ENCODE measurements around the gene ENO4.

The ENO4 gene

DNA sequence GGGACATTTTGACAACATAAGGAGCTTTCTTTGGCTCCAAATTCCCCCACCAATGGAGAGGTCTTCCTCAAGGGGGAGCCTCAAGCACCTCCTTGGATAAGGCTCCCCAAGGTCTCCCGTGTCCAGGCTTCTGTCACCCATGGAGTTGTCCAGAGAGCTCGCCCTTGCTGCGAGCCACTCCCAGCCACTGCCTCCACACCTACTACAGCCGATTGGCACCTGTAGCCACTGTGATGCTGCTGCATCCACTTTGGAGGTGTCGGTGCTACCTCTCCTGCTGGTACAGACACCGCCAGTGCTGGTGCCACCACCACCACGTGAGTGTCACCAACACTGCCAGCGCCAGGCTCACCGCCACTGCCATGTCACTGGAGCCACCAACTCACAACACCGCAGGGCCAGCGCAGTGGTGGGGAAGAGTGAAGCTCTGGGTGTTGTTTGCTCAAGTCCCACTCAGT lies 22.1 kb upstream of the ENO4 start:
- peaks cover 10% of the 10 kb centered on the region for H3K4me1 ChIP-seq
- H3K79me2 ChIP-seq = peaks cover 20% of the 10 kb centered on the region
- H3K9ac ChIP-seq = no peak overlapping the region
- no peak overlapping the region for H3K27ac ChIP-seq
- H3K9me3 ChIP-seq (ENCODE audit: control insufficient read depth, low read length) = no peaks in the 10 kb centered on the region
- H2AFZ ChIP-seq = no peak overlapping the region
- TF ChIP-seq, protein P1, sequence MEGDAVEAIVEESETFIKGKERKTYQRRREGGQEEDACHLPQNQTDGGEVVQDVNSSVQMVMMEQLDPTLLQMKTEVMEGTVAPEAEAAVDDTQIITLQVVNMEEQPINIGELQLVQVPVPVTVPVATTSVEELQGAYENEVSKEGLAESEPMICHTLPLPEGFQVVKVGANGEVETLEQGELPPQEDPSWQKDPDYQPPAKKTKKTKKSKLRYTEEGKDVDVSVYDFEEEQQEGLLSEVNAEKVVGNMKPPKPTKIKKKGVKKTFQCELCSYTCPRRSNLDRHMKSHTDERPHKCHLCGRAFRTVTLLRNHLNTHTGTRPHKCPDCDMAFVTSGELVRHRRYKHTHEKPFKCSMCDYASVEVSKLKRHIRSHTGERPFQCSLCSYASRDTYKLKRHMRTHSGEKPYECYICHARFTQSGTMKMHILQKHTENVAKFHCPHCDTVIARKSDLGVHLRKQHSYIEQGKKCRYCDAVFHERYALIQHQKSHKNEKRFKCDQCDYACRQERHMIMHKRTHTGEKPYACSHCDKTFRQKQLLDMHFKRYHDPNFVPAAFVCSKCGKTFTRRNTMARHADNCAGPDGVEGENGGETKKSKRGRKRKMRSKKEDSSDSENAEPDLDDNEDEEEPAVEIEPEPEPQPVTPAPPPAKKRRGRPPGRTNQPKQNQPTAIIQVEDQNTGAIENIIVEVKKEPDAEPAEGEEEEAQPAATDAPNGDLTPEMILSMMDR (IDR thresholded peaks at IDR 0.05) = peak; percentile 11
- H3K4me3 ChIP-seq (ENCODE audit: low read depth, low read length) = no peak overlapping the region
- no peak overlapping the region for H3K4me2 ChIP-seq (ENCODE audit: low read length)
- no peaks in the 10 kb centered on the region for H3K27me3 ChIP-seq (ENCODE audit: control insufficient read depth, insufficient read depth, low read length)
- H3K36me3 ChIP-seq (ENCODE audit: control insufficient read depth, insufficient read depth, low read length) = no peaks in the 10 kb centered on the region

DNA sequence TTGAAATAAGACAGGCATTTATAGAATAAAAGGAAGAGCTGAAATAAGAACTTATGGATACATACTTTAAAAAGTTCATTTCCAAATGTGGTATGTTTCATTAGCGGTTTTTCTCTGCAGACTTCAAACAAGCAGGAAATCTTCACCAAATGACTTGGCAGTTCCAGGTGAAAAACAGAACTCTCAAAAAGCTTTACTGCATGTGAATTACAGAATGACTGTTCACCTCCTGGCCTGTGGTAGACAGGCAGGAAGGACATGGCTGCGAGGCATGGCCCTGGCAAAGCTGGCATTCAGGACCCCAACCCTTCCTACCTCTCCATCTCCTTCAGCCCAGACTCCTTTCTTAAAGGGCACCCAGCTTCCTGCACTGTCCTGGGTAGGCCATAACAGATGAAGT lies 21.2 kb upstream of the ENO4 start:
- H3K79me2 ChIP-seq = peaks cover 17% of the 10 kb centered on the region
- H3K9me3 ChIP-seq (ENCODE audit: control insufficient read depth, low read length) = no peaks in the 10 kb centered on the region
- TF ChIP-seq, protein P1 (IDR thresholded peaks at IDR 0.05) = no peak
- H3K27ac ChIP-seq = no peak overlapping the region
- no peaks in the 10 kb centered on the region for H3K27me3 ChIP-seq (ENCODE audit: control insufficient read depth, insufficient read depth, low read length)
- no peak overlapping the region for H3K9ac ChIP-seq
- no peak overlapping the region for H2AFZ ChIP-seq
- H3K4me1 ChIP-seq = peaks cover 14% of the 10 kb centered on the region
- H3K4me3 ChIP-seq (ENCODE audit: low read depth, low read length) = no peak overlapping the region
- H3K4me2 ChIP-seq (ENCODE audit: low read length) = no peak overlapping the region
- H3K36me3 ChIP-seq (ENCODE audit: control insufficient read depth, insufficient read depth, low read length) = no peaks in the 10 kb centered on the region

DNA sequence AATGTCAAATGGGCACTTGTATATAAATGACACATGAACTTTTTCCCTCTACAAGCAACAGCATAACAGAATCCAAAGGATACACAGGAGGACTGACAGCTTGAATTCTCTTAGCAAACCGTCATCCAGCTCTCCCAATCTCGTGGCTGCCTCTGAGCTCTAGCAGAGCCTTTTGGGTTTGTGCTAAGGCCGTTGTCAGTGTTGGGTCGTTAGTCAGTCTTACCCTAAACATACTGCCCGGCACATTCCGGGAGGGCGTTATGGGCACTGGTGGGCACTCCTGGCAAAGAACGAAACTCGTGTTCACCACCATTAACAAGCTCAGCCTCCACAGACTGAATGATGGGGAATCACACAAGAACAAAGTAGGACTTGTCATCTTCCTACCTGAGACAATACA lies 19.6 kb upstream of the ENO4 start:
- Histone ChIP-seq H3K27me3 (ENCODE audit: control insufficient read depth, insufficient read depth, low read length) (no peaks in the 10 kb centered on the region), H3K79me2 (peaks cover 11% of the 10 kb centered on the region), H3K27ac (no peak overlapping the region), H3K9ac (no peak overlapping the region), H3K4me1 (peaks cover 26% of the 10 kb centered on the region), H3K4me3 (ENCODE audit: low read depth, low read length) (no peak overlapping the region), H3K9me3 (ENCODE audit: control insufficient read depth, low read length) (no peaks in the 10 kb centered on the region), H3K36me3 (ENCODE audit: control insufficient read depth, insufficient read depth, low read length) (no peaks in the 10 kb centered on the region), H3K4me2 (ENCODE audit: low read length) (no peak overlapping the region), H2AFZ (no peak overlapping the region)
- TF ChIP-seq, protein P1 (IDR thresholded peaks at IDR 0.05) = no peak

DNA sequence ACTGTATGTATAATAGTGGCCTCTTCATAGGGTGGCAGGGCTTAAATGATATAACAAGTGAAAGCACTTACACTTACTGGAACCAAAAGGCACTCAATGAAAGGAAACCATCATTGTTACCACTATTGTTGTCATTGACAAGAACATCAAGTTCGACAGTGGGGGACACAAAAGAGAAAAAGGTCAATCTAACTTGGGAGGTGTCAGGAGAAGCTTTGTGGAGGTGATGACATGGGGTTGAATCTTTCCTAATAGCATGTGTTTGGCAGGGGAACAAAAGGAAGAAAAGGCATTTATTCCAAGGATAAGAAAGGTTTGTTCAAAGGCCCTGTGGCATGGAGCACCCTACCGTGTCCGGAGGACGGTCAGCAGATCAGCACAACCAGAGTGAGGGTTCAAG lies 18.2 kb upstream of the ENO4 start:
- Histone ChIP-seq H3K4me2 (ENCODE audit: low read length) (no peak overlapping the region), H3K4me1 (peaks cover 30% of the 10 kb centered on the region), H3K9ac (no peak overlapping the region), H3K79me2 (peaks cover 10% of the 10 kb centered on the region), H2AFZ (no peak overlapping the region), H3K9me3 (ENCODE audit: control insufficient read depth, low read length) (no peaks in the 10 kb centered on the region), H3K4me3 (ENCODE audit: low read depth, low read length) (no peak overlapping the region), H3K27ac (peak overlapping the region; percentile 74), H3K27me3 (ENCODE audit: control insufficient read depth, insufficient read depth, low read length) (no peaks in the 10 kb centered on the region), H3K36me3 (ENCODE audit: control insufficient read depth, insufficient read depth, low read length) (no peaks in the 10 kb centered on the region)
- TF ChIP-seq, protein P1 (IDR thresholded peaks at IDR 0.05) = no peak

DNA sequence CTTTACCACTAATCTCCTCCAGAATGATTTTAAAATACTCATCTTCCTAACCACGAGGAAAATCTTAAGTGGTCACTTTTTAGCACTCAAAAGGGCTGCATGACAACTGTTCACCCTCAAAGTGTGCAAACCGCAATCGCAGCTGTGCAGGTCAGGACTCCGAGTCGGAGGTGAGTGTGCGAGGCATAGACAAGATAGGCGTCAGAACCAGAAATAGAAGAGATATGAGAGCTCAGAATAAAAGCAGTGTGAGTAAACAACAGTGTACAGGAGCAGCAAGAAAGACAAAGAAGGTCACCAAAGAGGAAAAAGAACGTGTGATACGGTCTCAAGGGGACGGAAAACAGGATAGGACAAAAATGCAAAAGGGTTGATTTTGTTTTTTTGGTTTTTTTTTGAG lies 17.5 kb upstream of the ENO4 start:
- Histone ChIP-seq H3K4me1 (peaks cover 32% of the 10 kb centered on the region), H2AFZ (no peak overlapping the region), H3K9me3 (ENCODE audit: control insufficient read depth, low read length) (no peaks in the 10 kb centered on the region), H3K4me3 (ENCODE audit: low read depth, low read length) (no peak overlapping the region), H3K4me2 (ENCODE audit: low read length) (no peak overlapping the region), H3K27ac (peak overlapping the region; percentile 74), H3K9ac (no peak overlapping the region), H3K79me2 (peaks cover 10% of the 10 kb centered on the region), H3K27me3 (ENCODE audit: control insufficient read depth, insufficient read depth, low read length) (no peaks in the 10 kb centered on the region), H3K36me3 (ENCODE audit: control insufficient read depth, insufficient read depth, low read length) (no peaks in the 10 kb centered on the region)
- TF ChIP-seq, protein P1 (IDR thresholded peaks at IDR 0.05) = no peak

Measured in parathyroid adenoma (tissue), 2 donors.